RWPE2 (cell line): ENCODE data around the gene HTR7.

Source experiments
- ATAC-seq: fragments of 200-7000 bp; cut with Tn5 transposase; 3 replicates; pipeline ENCODE4 v1.9.1; 2021; ENCODE audit warnings: low read depth
- DNase-seq: peaks from one replicate; pipeline ENCODE4 v3.0.0-alpha.2; 2020; ENCODE audit warnings: low spot score
- H3K27ac ChIP-seq: fragments of 450-650 bp; 2 replicates; pipeline ENCODE4 v1.5.1; 2017; ENCODE audit warnings: mild to moderate bottlenecking; ENCODE audit not compliant: poor library complexity, severe bottlenecking
- H3K27me3 ChIP-seq: fragments of 250-450 bp; sonication (Bioruptor Pico); 2 replicates; pipeline ENCODE4 v1.5.1; 2021; ENCODE audit warnings: mild to moderate bottlenecking, moderate library complexity; ENCODE audit not compliant: insufficient read depth, poor library complexity, severe bottlenecking
- H3K36me3 ChIP-seq: fragments of 250-450 bp; sonication (Bioruptor Pico); 2 replicates; pipeline ENCODE4 v1.5.1; 2020; ENCODE audit warnings: low read depth, mild to moderate bottlenecking, moderate library complexity
- H3K4me1 ChIP-seq: fragments of 250-450 bp; sonication (Bioruptor Pico); 2 replicates; pipeline ENCODE4 v1.5.1; 2021; ENCODE audit warnings: mild to moderate bottlenecking, moderate library complexity; ENCODE audit not compliant: insufficient read depth, poor library complexity, severe bottlenecking
- H3K4me3 ChIP-seq: fragments of 250-450 bp; sonication (Bioruptor Pico); 2 replicates; pipeline ENCODE4 v1.5.1; 2021; ENCODE audit warnings: mild to moderate bottlenecking, moderate library complexity; ENCODE audit not compliant: severe bottlenecking
- H3K9me3 ChIP-seq: fragments of 250-450 bp; sonication (Bioruptor Pico); 2 replicates; pipeline ENCODE4 v1.5.1; 2021; ENCODE audit warnings: mild to moderate bottlenecking, moderate library complexity; ENCODE audit not compliant: severe bottlenecking
- CTCF ChIP-seq: fragments of 450-650 bp; IDR thresholded peaks from one replicate; pipeline ENCODE4 v1.5.1; 2017; ENCODE audit warnings: mild to moderate bottlenecking, moderate library complexity; ENCODE audit not compliant: poor library complexity, severe bottlenecking

The HTR7 gene

GRCh38 chr10:90805206-90805605 is 52.6 kb downstream of the HTR7 start:
- Histone ChIP-seq H3K4me1 (no peaks in the 10 kb centered on the region), H3K9me3 (no peaks in the 10 kb centered on the region), H3K4me3 (no peak overlapping the region), H3K36me3 (no peaks in the 10 kb centered on the region), H3K27ac (no peak overlapping the region), H3K27me3 (no peaks in the 10 kb centered on the region)
- no peak for TF ChIP-seq CTCF
- DNase-seq (no peak), ATAC-seq (no peak)

- no peak overlapping the region for H3K27ac ChIP-seq
- H3K36me3 ChIP-seq: no peaks in the 10 kb centered on the region
- H3K4me3 ChIP-seq: no peak overlapping the region
- no peak for ATAC-seq
- no peaks in the 10 kb centered on the region for H3K4me1 ChIP-seq
- TF ChIP-seq CTCF: no peak
- H3K9me3 ChIP-seq: no peaks in the 10 kb centered on the region
- H3K27me3 ChIP-seq: no peaks in the 10 kb centered on the region
- no peak for DNase-seq
Observed at GRCh38 chr10:90804354-90804753, 53.5 kb downstream of the HTR7 start.

GRCh38 chr10:90801608-90802007 is 56.2 kb downstream of the HTR7 start:
- no peak for DNase-seq
- H3K27me3 ChIP-seq: no peaks in the 10 kb centered on the region
- ATAC-seq: no peak
- H3K9me3 ChIP-seq: no peaks in the 10 kb centered on the region
- no peak overlapping the region for H3K27ac ChIP-seq
- H3K4me1 ChIP-seq: no peaks in the 10 kb centered on the region
- no peaks in the 10 kb centered on the region for H3K36me3 ChIP-seq
- TF ChIP-seq CTCF: no peak
- no peak overlapping the region for H3K4me3 ChIP-seq

- Histone ChIP-seq H3K27me3 (no peaks in the 10 kb centered on the region), H3K27ac (no peak overlapping the region), H3K36me3 (no peaks in the 10 kb centered on the region), H3K9me3 (no peaks in the 10 kb centered on the region), H3K4me3 (no peak overlapping the region), H3K4me1 (no peaks in the 10 kb centered on the region)
- TF ChIP-seq CTCF: no peak
- no peak for ATAC-seq
- DNase-seq: no peak
Observed at GRCh38 chr10:90800232-90800796, 57.5 kb downstream of the HTR7 start.

GRCh38 chr10:90799172-90799571 is 58.7 kb downstream of the HTR7 start:
- no peaks in the 10 kb centered on the region for H3K27me3 ChIP-seq
- no peak for ATAC-seq
- no peak overlapping the region for H3K4me3 ChIP-seq

More at GRCh38 chr10:90799172-90799571, 58.7 kb downstream of the HTR7 start:
- no peaks in the 10 kb centered on the region for H3K36me3 ChIP-seq
- no peaks in the 10 kb centered on the region for H3K9me3 ChIP-seq
- no peak for TF ChIP-seq CTCF
- no peaks in the 10 kb centered on the region for H3K4me1 ChIP-seq
- H3K27ac ChIP-seq: no peak overlapping the region
- no peak for DNase-seq
